HCT116 (cell line): Measurements from ENCODE around the gene APPL2. TPM values are rescaled to one million over a fixed set of nuclear protein-coding genes. Genes with fewer than 3 reads are reported as not detected.

Experiments used
- ATAC-seq: fragments of 200-7000 bp; cut with Tn5 transposase; 2 replicates; pipeline ENCODE4 v1.9.1; 2020; ENCODE audit warnings: mild to moderate bottlenecking, moderate library complexity
- BruUV-seq: library from RNA; stranded (reverse); fragments of 400-500 nt; replicated peaks from 2 replicates; lab custom pipeline; 2021; lab: Mats Ljungman, UMichigan
- CTCF ChIA-PET: fragments of 300-600 bp; sonication (Branson Sonifier 250); formaldehyde crosslinking; loops from one replicate; lab custom pipeline; 2021; ENCODE audit warnings: antibody characterized with exemption; lab: Charles Lee
- POLR2A ChIA-PET: fragments of 300-600, 350-600 bp; sonication (Branson Sonifier 250); formaldehyde crosslinking; loops from one replicate; lab custom pipeline; 2021; ENCODE audit warnings: antibody characterized with exemption; lab: Charles Lee
- RAD21 ChIA-PET, 2 experiments: fragments of 300-600 bp; sonication (Branson Sonifier 250); formaldehyde crosslinking; loops; one replicate each; lab custom pipeline; 2023; ENCODE audit warnings: low total read pairs in 2 of 2; ENCODE audit not compliant: uncharacterized antibody in 2 of 2, unreplicated experiment in 2 of 2, low non-redundant PET in 1 of 2; lab: Charles Lee
- DNase-seq: peaks from one replicate; pipeline ENCODE4 v3.0.0-alpha.2; 2010; ENCODE audit warnings: low read depth, low spot score
- H2AFZ ChIP-seq: fragments of 200-600 bp; shearing (Covaris generic), sonication (generic); 2 replicates; pipeline ENCODE4 v1.6.1; 2017; ENCODE audit warnings: low read depth, mixed run types, mixed read lengths, antibody characterized with exemption, low read length; ENCODE audit not compliant: poor library complexity, severe bottlenecking
- H3K27ac ChIP-seq: 2 replicates; pipeline ENCODE4 v1.5.1; 2012; ENCODE audit warnings: low read depth, low read length
- H3K27me3 ChIP-seq: fragments of 200-600 bp; sonication (generic); 2 replicates; pipeline ENCODE4 v1.6.1; 2016; ENCODE audit warnings: mixed run types, low read length, mixed read lengths; ENCODE audit not compliant: insufficient read depth
- H3K36me3 ChIP-seq, 2 experiments: fragments of 200-500 bp in 1 of 2; fragments of 200-600 bp in 1 of 2; sonication (Bioruptor generic) in 1 of 2; sonication (generic) in 1 of 2; 2 replicates each; pipeline versions ENCODE4 v1.5.1 to v1.6.1; 2014 to 2016; ENCODE audit warnings: low read length in 2 of 2, inconsistent platforms in 1 of 2, mixed read lengths in 1 of 2, mixed run types in 1 of 2; ENCODE audit not compliant: insufficient read depth in 2 of 2, control insufficient read depth in 1 of 2
- H3K4me1 ChIP-seq, 2 experiments: fragments of 200-600 bp in 1 of 2; sonication (generic) in 1 of 2; 2 replicates each; pipeline versions ENCODE4 v1.5.1 to v1.6.1; 2012 to 2017; ENCODE audit warnings: low read length in 2 of 2, inconsistent platforms in 1 of 2, mild to moderate bottlenecking in 1 of 2, mixed read lengths in 1 of 2, mixed run types in 1 of 2, moderate library complexity in 1 of 2; ENCODE audit not compliant: insufficient read depth in 2 of 2, control insufficient read depth in 1 of 2
- H3K4me2 ChIP-seq: fragments of 200-600 bp; sonication (generic); 2 replicates; pipeline ENCODE4 v1.6.1; 2017; ENCODE audit warnings: mixed run types, low read length, mixed read lengths
- H3K4me3 ChIP-seq, 2 experiments: fragments of 200-600 bp in 1 of 2; sonication (generic) in 1 of 2; replicated peaks in 1 of 2; 2 replicates each; pipeline ENCODE4 v1.5.1; 2011 to 2016; ENCODE audit warnings: low read length in 2 of 2, control low read depth in 1 of 2, low read depth in 1 of 2, mild to moderate bottlenecking in 1 of 2, mixed read lengths in 1 of 2, mixed run types in 1 of 2
- H3K79me2 ChIP-seq: fragments of 200-600 bp; sonication (generic); 2 replicates; pipeline ENCODE4 v1.6.1; 2017; ENCODE audit warnings: mild to moderate bottlenecking, mixed run types, low read length, moderate library complexity, mixed read lengths; ENCODE audit not compliant: insufficient read depth
- H3K9ac ChIP-seq: fragments of 200-600 bp; sonication (generic); 2 replicates; pipeline ENCODE4 v1.6.1; 2016; ENCODE audit warnings: low read length, mixed read lengths
- H3K9me2 ChIP-seq: fragments of 200-600 bp; sonication (generic), shearing (Covaris generic); 2 replicates; pipeline ENCODE4 v1.6.1; 2017; ENCODE audit warnings: mixed run types, mild to moderate bottlenecking, moderate library complexity; ENCODE audit not compliant: insufficient read depth
- H3K9me3 ChIP-seq, 2 experiments: fragments of 200-500 bp in 1 of 2; fragments of 200-600 bp in 1 of 2; sonication (Bioruptor generic) in 1 of 2; sonication (generic) in 1 of 2; 2 replicates each; pipeline ENCODE4 v1.6.1; 2014 to 2017; ENCODE audit warnings: low read length in 2 of 2, mixed read lengths in 2 of 2, inconsistent platforms in 1 of 2, low read depth in 1 of 2, mild to moderate bottlenecking in 1 of 2, mixed run types in 1 of 2, moderate library complexity in 1 of 2; ENCODE audit not compliant: control insufficient read depth in 1 of 2, insufficient read depth in 1 of 2
- H4K20me1 ChIP-seq: fragments of 200-600 bp; sonication (generic), shearing (Covaris generic); 2 replicates; pipeline ENCODE4 v1.6.1; 2017; ENCODE audit warnings: mixed run types, mild to moderate bottlenecking, moderate library complexity; ENCODE audit not compliant: insufficient read depth
- ATF3 ChIP-seq: IDR thresholded peaks from 2 replicates; pipeline ENCODE4 v1.6.1; 2012
- CBX3 ChIP-seq: IDR thresholded peaks from 2 replicates; pipeline ENCODE4 v1.6.1; 2012; ENCODE audit warnings: low read depth
- CEBPB ChIP-seq: IDR thresholded peaks from 2 replicates; pipeline ENCODE4 v1.6.1; 2012; ENCODE audit warnings: low read depth
- CTCF ChIP-seq, 3 experiments: fragments of 200-600 bp in 1 of 3; sonication (generic) in 1 of 3; IDR thresholded peaks in 2 of 3; conservative IDR thresholded peaks in 1 of 3; 2 replicates each; pipeline ENCODE4 v1.5.1; 2012 to 2017; ENCODE audit warnings: low read depth in 2 of 3, low read length in 2 of 3, antibody characterized with exemption in 1 of 3, borderline replicate concordance in 1 of 3, control low read depth in 1 of 3, mild to moderate bottlenecking in 1 of 3, mixed read lengths in 1 of 3, mixed run types in 1 of 3, moderate library complexity in 1 of 3; ENCODE audit not compliant: insufficient read depth in 1 of 3
- EGR1 ChIP-seq: IDR thresholded peaks from 2 replicates; pipeline ENCODE4 v1.6.1; 2012; ENCODE audit warnings: low read depth
- ELF1 ChIP-seq: IDR thresholded peaks from 2 replicates; pipeline ENCODE4 v1.6.1; 2012; ENCODE audit warnings: low read depth, borderline replicate concordance
- EZH2 ChIP-seq: fragments of 200-600 bp; sonication (generic); IDR thresholded peaks from 2 replicates; pipeline ENCODE4 v1.6.1; 2017; ENCODE audit warnings: antibody characterized with exemption, mixed run types
- EZH2phosphoT487 ChIP-seq: fragments of 200-600 bp; IDR thresholded peaks from 2 replicates; pipeline ENCODE4 v1.6.1; 2018; ENCODE audit warnings: antibody characterized with exemption, borderline replicate concordance
- MAX ChIP-seq: IDR thresholded peaks from 2 replicates; pipeline ENCODE4 v1.6.1; 2012
- POLR2A ChIP-seq: IDR thresholded peaks from 2 replicates; pipeline ENCODE4 v1.7.0; 2011; ENCODE audit warnings: borderline replicate concordance; ENCODE audit not compliant: insufficient read depth, insufficient read length; ENCODE audit errors: extremely low read depth
- RAD21 ChIP-seq: IDR thresholded peaks from 2 replicates; pipeline ENCODE4 v1.6.1; 2012; ENCODE audit warnings: low read depth, mild to moderate bottlenecking
- SIN3A ChIP-seq: IDR thresholded peaks from 2 replicates; pipeline ENCODE4 v1.6.1; 2012; ENCODE audit warnings: low read depth
- SP1 ChIP-seq: IDR thresholded peaks from 2 replicates; pipeline ENCODE4 v1.6.1; 2012; ENCODE audit warnings: low read depth
- SRF ChIP-seq: IDR thresholded peaks from 2 replicates; pipeline ENCODE4 v1.6.1; 2012; ENCODE audit warnings: low read depth
- TCF7L2 ChIP-seq: IDR thresholded peaks from 2 replicates; pipeline ENCODE4 v1.7.0; 2011; ENCODE audit warnings: borderline replicate concordance, inconsistent platforms; ENCODE audit not compliant: insufficient read depth, insufficient read length; ENCODE audit errors: extremely low read depth
- YY1 ChIP-seq: IDR thresholded peaks from 2 replicates; pipeline ENCODE4 v1.6.1; 2011; ENCODE audit warnings: low read length, low read depth, moderate library complexity, mild to moderate bottlenecking; ENCODE audit not compliant: insufficient replicate concordance; ENCODE audit errors: extremely low read depth
- ZBTB33 ChIP-seq: IDR thresholded peaks from 2 replicates; pipeline ENCODE4 v1.6.1; 2011; ENCODE audit warnings: mild to moderate bottlenecking, low read length, moderate library complexity; ENCODE audit not compliant: insufficient replicate concordance; ENCODE audit errors: extremely low read depth
- ZFX ChIP-seq: fragments of 450-650 bp; IDR thresholded peaks from 2 replicates; pipeline ENCODE4 v1.6.1; 2017
- ZNF274 ChIP-seq: fragments of 200-500 bp; sonication (Bioruptor generic); IDR thresholded peaks from 2 replicates; pipeline ENCODE4 v1.6.1; 2014; ENCODE audit warnings: mild to moderate bottlenecking, low read depth, low read length, inconsistent platforms
- intact Hi-C: fragments of 100-400 bp; cut with micrococcal nuclease; formaldehyde crosslinking; loops from 2 replicates; pipeline ENCODE4 v1.10.0; 2022
- total RNA-seq: library from RNA; stranded (reverse); gene quantifications from one replicate; pipeline ENCODE4 v1.2.1, GENCODE V29; 2021; ENCODE audit not compliant: unreplicated experiment

Gene APPL2
- total RNA-seq, 1 experiment from 2014 or later = 22.6 TPM

- intact Hi-C loops = no loop called here
- no TSS peak for BruUV-seq
These were observed 34.7 kb downstream of the APPL2 start for GRCh38 chr12:105201299-105201698.

More at GRCh38 chr12:105201299-105201698, 34.7 kb downstream of the APPL2 start:
- H3K27ac ChIP-seq = no peak overlapping the region
- no peaks in the 10 kb centered on the region for H3K27me3 ChIP-seq
- peaks cover 0 to 7% of the 10 kb centered on the region in 2 experiments; a peak in 1 of 4 replicates for H3K4me1 ChIP-seq
- DNase-seq = no peak
- H3K9ac ChIP-seq = no peak overlapping the region
- H3K9me2 ChIP-seq = no peaks in the 10 kb centered on the region
- no peak overlapping the region for H3K4me3 ChIP-seq
- H2AFZ ChIP-seq = no peak overlapping the region
- no peaks in the 10 kb centered on the region for H3K36me3 ChIP-seq
- H3K79me2 ChIP-seq = no peaks in the 10 kb centered on the region
- POLR2A ChIA-PET = no interaction called here
- no peaks in the 10 kb centered on the region for H3K9me3 ChIP-seq
- CTCF ChIA-PET = no interaction called here
- no peak overlapping the region for H3K4me2 ChIP-seq
- no peak for ATAC-seq
- TF ChIP-seq MAX = no peak
- TF ChIP-seq ZFX = no peak
- TF ChIP-seq SRF = no peak
- TF ChIP-seq TCF7L2 = no peak
- no peak for TF ChIP-seq CEBPB
- no peak for TF ChIP-seq SP1
- TF ChIP-seq EGR1 = no peak
- TF ChIP-seq CTCF (IDR thresholded peaks at IDR 0.05 in 2 of 3, conservative IDR thresholded peaks at IDR 0.05 in 1 of 3; ENCODE audit: borderline replicate concordance in 1 of 3, insufficient read depth in 1 of 3, low read depth in 2 of 3, low read length in 2 of 3) = no peak
- TF ChIP-seq EZH2 = no peak
- no peak for TF ChIP-seq ATF3
- TF ChIP-seq CBX3 = no peak
- TF ChIP-seq ZBTB33 = no peak
- no peak for TF ChIP-seq SIN3A
- TF ChIP-seq YY1 = no peak
- TF ChIP-seq ELF1 = no peak
- no peak for TF ChIP-seq POLR2A
- no peak for TF ChIP-seq EZH2phosphoT487
- no peak for TF ChIP-seq ZNF274
- TF ChIP-seq RAD21 = no peak
- RAD21 ChIA-PET = no interaction called here
- H4K20me1 ChIP-seq = no peaks in the 10 kb centered on the region
